IMR-90 (cell line): ENCODE results near the gene RANBP9. TPM values are rescaled to one million over a fixed set of nuclear protein-coding genes. Genes with fewer than 3 reads are reported as not detected.

Experiments
- ATAC-seq: fragments of 200-7000 bp; cut with Tn5 transposase; 2 replicates; pipeline ENCODE4 v1.9.1; 2020; ENCODE audit warnings: low read depth, mild to moderate bottlenecking, moderate library complexity
- BruUV-seq: library from RNA; stranded (reverse); fragments of 400-500 nt; replicated peaks from 2 replicates; lab custom pipeline; 2021; lab: Mats Ljungman, UMichigan
- CTCF ChIA-PET: fragments of 300-600 bp; formaldehyde crosslinking; extraction: SDS; loops from one replicate; lab custom pipeline; 2021; ENCODE audit warnings: antibody characterized with exemption; lab: Yijun Ruan, JAX
- POLR2A ChIA-PET: fragments of 300-600 bp; sonication (Branson Sonifier 250); formaldehyde crosslinking; loops from one replicate; lab custom pipeline; 2022; ENCODE audit warnings: antibody characterized with exemption; ENCODE audit not compliant: unreplicated experiment; lab: Charles Lee
- DNase-seq: peaks from one replicate; pipeline ENCODE4 v3.0.0; 2013
- H2AFZ ChIP-seq: replicated peaks from 2 replicates; pipeline ENCODE3; 2013; ENCODE audit warnings: low read length, mild to moderate bottlenecking; ENCODE audit not compliant: poor library complexity
- H2AK5ac ChIP-seq: 2 replicates; pipeline ENCODE4 v1.6.1; 2013; ENCODE audit warnings: low read depth, low read length, inconsistent platforms
- H2AK9ac ChIP-seq: replicated peaks from 2 replicates; pipeline ENCODE3; 2013; ENCODE audit warnings: mild to moderate bottlenecking, low read depth, low read length, moderate library complexity; ENCODE audit not compliant: poor library complexity
- H2BK120ac ChIP-seq: 2 replicates; pipeline ENCODE4 v1.6.1; 2013; ENCODE audit warnings: low read depth, low read length, inconsistent platforms
- H2BK15ac ChIP-seq: 3 replicates; pipeline ENCODE4 v1.6.1; 2013; ENCODE audit warnings: low read depth, low read length, inconsistent platforms
- H2BK20ac ChIP-seq: 2 replicates; pipeline ENCODE4 v1.6.1; 2013; ENCODE audit warnings: low read depth, mild to moderate bottlenecking, inconsistent platforms, low read length, moderate library complexity
- H2BK5ac ChIP-seq: 2 replicates; pipeline ENCODE4 v1.6.1; 2013; ENCODE audit warnings: mild to moderate bottlenecking, low read depth, low read length, inconsistent platforms; ENCODE audit not compliant: poor library complexity, severe bottlenecking
- H3K14ac ChIP-seq: replicated peaks from 2 replicates; pipeline ENCODE4 v1.6.1; 2013; ENCODE audit warnings: low read depth, low read length, inconsistent platforms
- H3K18ac ChIP-seq: 2 replicates; pipeline ENCODE4 v1.6.1; 2013; ENCODE audit warnings: low read depth, low read length, control low read depth
- H3K23ac ChIP-seq: 2 replicates; pipeline ENCODE4 v1.6.1; 2013; ENCODE audit warnings: low read depth, low read length, inconsistent platforms
- H3K27ac ChIP-seq: 2 replicates; pipeline ENCODE4 v1.5.1; 2013; ENCODE audit warnings: mild to moderate bottlenecking, control low read depth, low read length; ENCODE audit not compliant: insufficient read depth
- H3K27me3 ChIP-seq: 2 replicates; pipeline ENCODE4 v1.6.1; 2013; ENCODE audit warnings: low read length; ENCODE audit not compliant: control insufficient read depth, insufficient read depth
- H3K36me3 ChIP-seq: 2 replicates; pipeline ENCODE4 v1.6.1; 2013; ENCODE audit warnings: low read length, mixed read lengths; ENCODE audit not compliant: control insufficient read depth, insufficient read depth
- H3K4ac ChIP-seq: 2 replicates; pipeline ENCODE4 v1.6.1; 2013; ENCODE audit warnings: low read depth, low read length, inconsistent platforms
- H3K4me1 ChIP-seq: 2 replicates; pipeline ENCODE4 v1.6.1; 2013; ENCODE audit warnings: low read length, mixed read lengths; ENCODE audit not compliant: control insufficient read depth, insufficient read depth
- H3K4me2 ChIP-seq: 2 replicates; pipeline ENCODE4 v1.6.1; 2013; ENCODE audit warnings: low read depth, mild to moderate bottlenecking, control low read depth, low read length, moderate library complexity
- H3K4me3 ChIP-seq: 2 replicates; pipeline ENCODE4 v1.5.1; 2013; ENCODE audit warnings: low read depth, mild to moderate bottlenecking, control low read depth, low read length, moderate library complexity; ENCODE audit not compliant: insufficient read depth
- H3K56ac ChIP-seq: 2 replicates; pipeline ENCODE4 v1.6.1; 2013; ENCODE audit warnings: low read length, inconsistent platforms; ENCODE audit not compliant: insufficient read depth; ENCODE audit errors: extremely low read depth
- H3K79me1 ChIP-seq, 2 experiments: 2 replicates each; pipeline ENCODE4 v1.6.1; 2013; ENCODE audit warnings: low read length in 2 of 2, inconsistent platforms in 1 of 2, low read depth in 1 of 2
- H3K9ac ChIP-seq: 2 replicates; pipeline ENCODE4 v1.6.1; 2013; ENCODE audit warnings: low read depth, low read length, control low read depth
- H3K9me1 ChIP-seq: 2 replicates; pipeline ENCODE4 v1.6.1; 2013; ENCODE audit warnings: low read length, inconsistent platforms; ENCODE audit not compliant: insufficient read depth
- H3K9me3 ChIP-seq: 2 replicates; pipeline ENCODE4 v1.6.1; 2013; ENCODE audit warnings: low read length; ENCODE audit not compliant: control insufficient read depth, insufficient read depth
- H4K20me1 ChIP-seq: 2 replicates; pipeline ENCODE4 v1.6.1; 2013; ENCODE audit warnings: low read length, inconsistent platforms; ENCODE audit not compliant: insufficient read depth
- H4K5ac ChIP-seq: 2 replicates; pipeline ENCODE4 v1.6.1; 2013; ENCODE audit warnings: mild to moderate bottlenecking, low read depth, low read length, control low read depth
- H4K8ac ChIP-seq, 2 experiments: 2 replicates each; pipeline ENCODE4 v1.6.1; 2013; ENCODE audit warnings: low read depth in 2 of 2, low read length in 2 of 2, control low read depth in 1 of 2, inconsistent platforms in 1 of 2
- H4K91ac ChIP-seq: 2 replicates; pipeline ENCODE4 v1.6.1; 2013; ENCODE audit warnings: low read depth, low read length, inconsistent platforms; ENCODE audit not compliant: insufficient read depth
- BHLHE40 ChIP-seq: fragments of 150-350 bp; IDR thresholded peaks from 2 replicates; pipeline ENCODE4 v1.6.1; 2016; ENCODE audit warnings: mild to moderate bottlenecking, low read depth, low read length
- CEBPB ChIP-seq: IDR thresholded peaks from 2 replicates; pipeline ENCODE4 v1.6.1; 2012; ENCODE audit warnings: low read depth, low read length, improper control_type of control experiment
- CHD1 ChIP-seq: IDR thresholded peaks from 2 replicates; pipeline ENCODE4 v1.6.1; 2012; ENCODE audit warnings: low read depth, low read length, improper control_type of control experiment
- MAZ ChIP-seq: IDR thresholded peaks from 2 replicates; pipeline ENCODE4 v1.6.1; 2012; ENCODE audit warnings: low read depth, mild to moderate bottlenecking, low read length, improper control_type of control experiment, moderate library complexity, borderline replicate concordance
- MXI1 ChIP-seq: IDR thresholded peaks from 2 replicates; pipeline ENCODE4 v1.6.1; 2012; ENCODE audit warnings: low read depth, mild to moderate bottlenecking, low read length, moderate library complexity, borderline replicate concordance
- NFE2L2 ChIP-seq: fragments of 150-350 bp; IDR thresholded peaks from 2 replicates; pipeline ENCODE4 v1.6.1; 2016; ENCODE audit warnings: low read depth, mild to moderate bottlenecking, low read length
- POLR2A ChIP-seq: IDR thresholded peaks from 2 replicates; pipeline ENCODE4 v1.6.1; 2012; ENCODE audit warnings: mild to moderate bottlenecking, low read depth, low read length
- RAD21 ChIP-seq: IDR thresholded peaks from 2 replicates; pipeline ENCODE4 v1.6.1; 2012; ENCODE audit warnings: low read length, improper control_type of control experiment
- USF2 ChIP-seq: fragments of 150-350 bp; IDR thresholded peaks from 2 replicates; pipeline ENCODE4 v1.6.1; 2017; ENCODE audit warnings: mild to moderate bottlenecking, antibody characterized with exemption, low read length, low read depth
- WGBS, 2 experiments: methylation state at CpG; one replicate each; pipeline versions ENCODE4 v1.1.5 to v1.1.7; 2013; ENCODE audit warnings: missing lambda C conversion rate in 2 of 2; ENCODE audit not compliant: insufficient read length in 1 of 2; ENCODE audit errors: extremely low coverage in 2 of 2; 5-methylcytosine and 5-hydroxymethylcytosine counted together
- dilution Hi-C: fragments of 300-500 bp; cut with HindIII; formaldehyde crosslinking; loops from one replicate; pipeline ENCODE4 v1.14.3; 2018; ENCODE audit warnings: low sequenced_read_pairs; ENCODE audit not compliant: unreplicated experiment
- in situ Hi-C: fragments of 300-500 bp; cut with MboI; formaldehyde crosslinking; loops from 3 replicates; pipeline ENCODE4 v1.14.3; 2019; ENCODE audit warnings: low sequenced_read_pairs, inconsistent platforms, mixed read lengths
- intact Hi-C: fragments of 100-400 bp; cut with micrococcal nuclease; formaldehyde crosslinking; loops from 2 replicates; pipeline ENCODE4 v1.10.0; 2022
- polyA plus RNA-seq, 3 experiments: library from polyadenylated mRNA; depleted of rRNA; stranded (reverse); fragments of >200 nt; gene quantifications; 2 replicates each; pipeline ENCODE4 v1.2.3, GENCODE V29; 2012; ENCODE audit warnings: low replicate concordance in 1 of 3
- total RNA-seq: library from RNA; depleted of rRNA; stranded (reverse); fragments of >200 nt; gene quantifications from 2 replicates; pipeline ENCODE4 v1.2.3, GENCODE V29; 2012

RANBP9 gene
- total and polyA plus RNA-seq, 2 of the 4 experiments (the other 2 are of a cell fraction): 17.7 to 27.8 TPM

GRCh38 chr6:13677878-13678254 is 33.8 kb downstream of the RANBP9 start:
- ChIA-PET POLR2A (no interaction called here), CTCF (no interaction called here)
- no peak overlapping the region for H2AK9ac ChIP-seq
- no peak overlapping the region for H2BK15ac ChIP-seq
- H3K9ac ChIP-seq: no peak overlapping the region
- no TSS peak for BruUV-seq
- H4K8ac ChIP-seq: no peak overlapping the region
- no peak overlapping the region for H2AFZ ChIP-seq
- H3K36me3 ChIP-seq: peaks cover 3% of the 10 kb centered on the region; the same call in 1 of the 2 replicates
- H3K56ac ChIP-seq: no peak overlapping the region
- peaks cover 3% of the 10 kb centered on the region; the same call in 1 of the 2 replicates for H3K9me1 ChIP-seq
- no peaks in the 10 kb centered on the region for H3K27me3 ChIP-seq
- no peak overlapping the region for H3K18ac ChIP-seq
- H4K91ac ChIP-seq: no peak overlapping the region
- dilution Hi-C loops (no loop called here), in situ Hi-C loops (no loop called here), intact Hi-C loops (no loop called here)
- H4K20me1 ChIP-seq: peaks cover 29% of the 10 kb centered on the region
- no peak for TF ChIP-seq RAD21
- no peak for TF ChIP-seq CHD1
- TF ChIP-seq MXI1: no peak
- no peak for TF ChIP-seq NFE2L2
- TF ChIP-seq MAZ: no peak
- TF ChIP-seq CEBPB: no peak
- TF ChIP-seq USF2: no peak
- TF ChIP-seq POLR2A: no peak
- TF ChIP-seq BHLHE40: no peak
- no peak overlapping the region for H4K5ac ChIP-seq
- H3K23ac ChIP-seq: no peak overlapping the region
- no peak overlapping the region for H3K4ac ChIP-seq
- H2BK120ac ChIP-seq: no peak overlapping the region
- H3K4me2 ChIP-seq: no peak overlapping the region
- no peak overlapping the region for H2BK20ac ChIP-seq
- no peaks in the 10 kb centered on the region for H3K4me1 ChIP-seq
- no peak overlapping the region for H2BK5ac ChIP-seq
- no peak overlapping the region for H3K4me3 ChIP-seq
- peaks cover 18 to 34% of the 10 kb centered on the region in 2 experiments for H3K79me1 ChIP-seq
- no CpG with 5 or more reads among the region's 3 CpGs for WGBS, 2 experiments
- no peak for DNase-seq
- no peak overlapping the region for H3K27ac ChIP-seq
- H2AK5ac ChIP-seq: no peak overlapping the region
- H3K9me3 ChIP-seq: no peaks in the 10 kb centered on the region
- ATAC-seq: no peak
- no peak overlapping the region for H3K14ac ChIP-seq
